Measurements from ENCODE around the gene AP2A1.

AP2A1 gene

GRCh38 chr19:49766007-49766929 is 533 bp upstream of the AP2A1 start:
- peak; percentile 100 for DNase-seq

- DNase-seq, result no peak
These were observed 580 bp downstream of the AP2A1 start for GRCh38 chr19:49767381-49767780.

- no peak for DNase-seq
These were observed 1.3 kb downstream of the AP2A1 start for GRCh38 chr19:49767967-49768581.

- no peak for DNase-seq
These were observed 3.7 kb downstream of the AP2A1 start for GRCh38 chr19:49770529-49770928.

GRCh38 chr19:49771674-49772139 is 4.9 kb downstream of the AP2A1 start:
- no peak for DNase-seq

- DNase-seq, result no peak
These were observed 6.1 kb downstream of the AP2A1 start for GRCh38 chr19:49772850-49773432.

- DNase-seq, result no peak
These were observed 7.0 kb downstream of the AP2A1 start for GRCh38 chr19:49773663-49774350.

GRCh38 chr19:49774969-49775368 is 8.2 kb downstream of the AP2A1 start:
- no peak for DNase-seq

- DNase-seq, result no peak
These were observed 9.1 kb downstream of the AP2A1 start for GRCh38 chr19:49775742-49776370.

GRCh38 chr19:49776371-49776764 is 9.6 kb downstream of the AP2A1 start:
- no peak for DNase-seq

- no peak for DNase-seq
These were observed 13.1 kb downstream of the AP2A1 start for GRCh38 chr19:49779731-49780555.

GRCh38 chr19:49780861-49781260 is 14.1 kb downstream of the AP2A1 start:
- DNase-seq, result no peak

GRCh38 chr19:49781394-49781793 is 14.6 kb downstream of the AP2A1 start:
- DNase-seq, result no peak

GRCh38 chr19:49782515-49782914 is 15.7 kb downstream of the AP2A1 start:
- DNase-seq, result no peak

- DNase-seq, result no peak
These were observed 19.6 kb downstream of the AP2A1 start for GRCh38 chr19:49786376-49786820.

GRCh38 chr19:49787746-49788145 is 20.9 kb downstream of the AP2A1 start:
- no peak for DNase-seq

- DNase-seq, result no peak
These were observed 22.1 kb downstream of the AP2A1 start for GRCh38 chr19:49788857-49789256.

GRCh38 chr19:49790866-49791265 is 24.1 kb downstream of the AP2A1 start:
- DNase-seq, result no peak

GRCh38 chr19:49791776-49792445 is 25.1 kb downstream of the AP2A1 start:
- no peak for DNase-seq

- no peak for DNase-seq
These were observed 26.2 kb downstream of the AP2A1 start for GRCh38 chr19:49792829-49793560.

- DNase-seq, result no peak
These were observed 26.7 kb downstream of the AP2A1 start for GRCh38 chr19:49793561-49793840.
